Endothelial cell of umbilical vein (primary cell): Measurements from ENCODE around the gene SUSD6. TPM values are rescaled to one million over a fixed set of nuclear protein-coding genes. Genes with fewer than 3 reads are reported as not detected.

Source experiments
- BruUV-seq: library from RNA; stranded (reverse); fragments of 400-500 nt; replicated peaks from 2 replicates; lab custom pipeline; 2021; lab: Mats Ljungman, UMichigan
- CTCF ChIA-PET: fragments of 300-600, 350-600 bp; sonication (Branson Sonifier 250); formaldehyde crosslinking; loops from one replicate; lab custom pipeline; 2021; ENCODE audit warnings: antibody characterized with exemption, inconsistent platforms; lab: Charles Lee
- POLR2A ChIA-PET: fragments of 300-600, 350-600 bp; sonication (Branson Sonifier 250); formaldehyde crosslinking; loops from one replicate; lab custom pipeline; 2021; ENCODE audit warnings: antibody characterized with exemption, inconsistent platforms; lab: Charles Lee
- DNase-seq: peaks from one replicate; pipeline ENCODE4 v3.0.0-alpha.2; 2011; ENCODE audit warnings: low read depth, low spot score
- FAIRE-seq: peaks from 2 replicates; lab custom pipeline; 2011; peaks lifted over from hg19 to GRCh38; lab: Jason Lieb, UNC
- H2AFZ ChIP-seq: 2 replicates; pipeline ENCODE4 v1.6.0; 2012; ENCODE audit warnings: low read depth, low read length, control low read depth, inconsistent platforms
- H3K27ac ChIP-seq: 2 replicates; pipeline ENCODE4 v1.5.1; 2011; ENCODE audit warnings: low read depth, mild to moderate bottlenecking, control low read depth, low read length, moderate library complexity; ENCODE audit not compliant: insufficient read depth
- H3K27me3 ChIP-seq, 2 experiments: 2 replicates each; pipeline versions ENCODE4 v1.6.0 to v1.6.1; 2011; ENCODE audit warnings: low read length in 2 of 2, mixed read lengths in 1 of 2; ENCODE audit not compliant: control insufficient read depth in 2 of 2, insufficient read depth in 2 of 2
- H3K36me3 ChIP-seq, 2 experiments: 2 replicates in 1 of 2; 3 replicates in 1 of 2; pipeline ENCODE4 v1.5.1; 2011; ENCODE audit warnings: low read length in 2 of 2, mild to moderate bottlenecking in 1 of 2, moderate library complexity in 1 of 2; ENCODE audit not compliant: control insufficient read depth in 2 of 2, insufficient read depth in 2 of 2; ENCODE audit errors: extremely low read depth in 1 of 2
- H3K4me1 ChIP-seq: 3 replicates; pipeline ENCODE4 v1.5.1; 2011; ENCODE audit warnings: mild to moderate bottlenecking, low read length; ENCODE audit not compliant: control insufficient read depth, insufficient read depth; ENCODE audit errors: extremely low read depth
- H3K4me2 ChIP-seq: 2 replicates; pipeline ENCODE4 v1.6.1; 2011; ENCODE audit warnings: low read length, control low read depth, mixed read lengths; ENCODE audit not compliant: insufficient read depth
- H3K4me3 ChIP-seq, 3 experiments: fragments of 200-600 bp in 1 of 3; sonication (generic), shearing (Covaris generic) in 1 of 3; replicated peaks in 1 of 3; 2 replicates each; pipeline ENCODE4 v1.5.1; 2011 to 2016; ENCODE audit warnings: control low read depth in 3 of 3, low read length in 3 of 3, mild to moderate bottlenecking in 2 of 3, inconsistent platforms in 1 of 3, low read depth in 1 of 3, moderate library complexity in 1 of 3; ENCODE audit not compliant: insufficient read depth in 1 of 3
- H3K79me2 ChIP-seq: 2 replicates; pipeline ENCODE4 v1.6.0; 2012; ENCODE audit warnings: low read length, inconsistent platforms; ENCODE audit not compliant: control insufficient read depth, insufficient read depth
- H3K9ac ChIP-seq: replicated peaks from 2 replicates; pipeline ENCODE3; 2011; ENCODE audit warnings: low read length, control low read depth; ENCODE audit not compliant: insufficient read depth; ENCODE audit errors: extremely low read depth
- H3K9me1 ChIP-seq: replicated peaks from 3 replicates; pipeline ENCODE4 v1.6.0; 2011; ENCODE audit warnings: mild to moderate bottlenecking, low read length; ENCODE audit not compliant: control insufficient read depth, insufficient read depth; ENCODE audit errors: extremely low read depth
- H3K9me3 ChIP-seq: replicated peaks from 2 replicates; pipeline ENCODE4 v1.5.1; 2012; ENCODE audit warnings: low read length, inconsistent platforms; ENCODE audit not compliant: control insufficient read depth, insufficient read depth
- H4K20me1 ChIP-seq: replicated peaks from 2 replicates; pipeline ENCODE3; 2011; ENCODE audit warnings: mild to moderate bottlenecking, low read length; ENCODE audit not compliant: control insufficient read depth, insufficient read depth; ENCODE audit errors: extremely low read depth
- CTCF ChIP-seq, 2 donors: IDR thresholded peaks; 1 replicate in 1 of 2; 2 replicates in 1 of 2; pipeline ENCODE4 v1.5.1; 2011; ENCODE audit warnings: low read length in 2 of 2, mild to moderate bottlenecking in 2 of 2, moderate library complexity in 2 of 2, control low read depth in 1 of 2, inconsistent platforms in 1 of 2, low read depth in 1 of 2; ENCODE audit not compliant: insufficient read depth in 1 of 2; ENCODE audit errors: extremely low read depth in 1 of 2
- EZH2 ChIP-seq: IDR thresholded peaks from 2 replicates; pipeline ENCODE4 v1.6.1; 2012; ENCODE audit warnings: borderline replicate concordance, low read depth, mild to moderate bottlenecking, moderate library complexity, low read length, inconsistent platforms; ENCODE audit not compliant: severe bottlenecking
- FOS ChIP-seq: IDR thresholded peaks from 2 replicates; pipeline ENCODE4 v1.6.1; 2011; ENCODE audit warnings: mild to moderate bottlenecking, low read length, moderate library complexity, borderline replicate concordance; ENCODE audit not compliant: insufficient read depth
- GATA2 ChIP-seq: IDR thresholded peaks from 2 replicates; pipeline ENCODE4 v1.7.0; 2011; ENCODE audit warnings: low read depth, mild to moderate bottlenecking, moderate library complexity, mixed read lengths, low read length; ENCODE audit not compliant: insufficient read length, insufficient read depth
- JUN ChIP-seq: IDR thresholded peaks from 2 replicates; pipeline ENCODE4 v1.6.1; 2011; ENCODE audit warnings: borderline replicate concordance, low read depth; ENCODE audit not compliant: insufficient read length, insufficient read depth
- MAX ChIP-seq: IDR thresholded peaks from 2 replicates; pipeline ENCODE4 v1.6.1; 2011; ENCODE audit not compliant: insufficient read depth, insufficient read length
- MYC ChIP-seq: IDR thresholded peaks from one replicate; pipeline ENCODE4 v1.6.1; 2011; ENCODE audit warnings: mild to moderate bottlenecking, low read depth, low read length
- POLR2A ChIP-seq: IDR thresholded peaks from 2 replicates; pipeline ENCODE4 v1.6.1; 2012; ENCODE audit warnings: low read depth, mild to moderate bottlenecking, control low read depth, low read length
- POLR2AphosphoS5 ChIP-seq: IDR thresholded peaks from 2 replicates; pipeline ENCODE4 v1.6.1; 2012; ENCODE audit warnings: low read depth, mild to moderate bottlenecking, control low read depth, low read length, moderate library complexity; ENCODE audit not compliant: insufficient read depth
- dilution Hi-C: fragments of 300-500 bp; cut with MboI; formaldehyde crosslinking; loops from one replicate; pipeline ENCODE4 v1.15.0; 2019; ENCODE audit warnings: low sequenced_read_pairs; ENCODE audit not compliant: extremely low pct_ligation_motif_present
- intact Hi-C: fragments of 100-400 bp; cut with micrococcal nuclease; formaldehyde crosslinking; loops from one replicate; pipeline ENCODE4 v1.10.0; 2022
- polyA plus RNA-seq, 4 experiments: library from polyadenylated mRNA; depleted of rRNA in 3 of 4; stranded (reverse) in 3 of 4; unstranded in 1 of 4; fragments of >200 nt; gene quantifications; 2 replicates each; pipeline versions ENCODE4 v1.2.1 to v1.2.3, GENCODE V29; 2011 to 2012; ENCODE audit warnings: missing spikeins in 1 of 4
- total RNA-seq: library from RNA; stranded (reverse); gene quantifications from 2 replicates; pipeline ENCODE4 v1.2.3, GENCODE V29; 2021

The SUSD6 gene
- total and polyA plus RNA-seq, 2 donors (not counting 3 experiments of a cell fraction or from before 2014, with no cell fraction given) = 13.4 to 19.5 TPM

- H3K9me3 ChIP-seq = no peaks in the 10 kb centered on the region
- no peaks in the 10 kb centered on the region for H4K20me1 ChIP-seq
- no peak overlapping the region for H3K27ac ChIP-seq
- peaks cover 9% of the 10 kb centered on the region for H3K4me1 ChIP-seq
- no peak for TF ChIP-seq POLR2AphosphoS5
- no peak for TF ChIP-seq MYC
- no peak for TF ChIP-seq GATA2
- no peak for TF ChIP-seq CTCF (IDR thresholded peaks at IDR 0.05; ENCODE audit: extremely low read depth in 1 of 2, insufficient read depth in 1 of 2, low read depth in 1 of 2, low read length in 2 of 2)
- no peak for TF ChIP-seq POLR2A
- TF ChIP-seq JUN = no peak
- TF ChIP-seq MAX = no peak
- no peak for TF ChIP-seq EZH2
- no peak for TF ChIP-seq FOS
- DNase-seq = no peak
- ChIA-PET CTCF (no interaction called here), POLR2A (no interaction called here)
- H3K9ac ChIP-seq = no peak overlapping the region
- FAIRE-seq = no peak
- H3K4me2 ChIP-seq = no peak overlapping the region
- no peak overlapping the region for H3K4me3 ChIP-seq
- dilution Hi-C loops (no loop called here), intact Hi-C loops (no loop called here)
- no peak overlapping the region for H2AFZ ChIP-seq
- no TSS peak for BruUV-seq
- no peaks in the 10 kb centered on the region for H3K27me3 ChIP-seq
- no peaks in the 10 kb centered on the region for H3K9me1 ChIP-seq
- no peaks in the 10 kb centered on the region for H3K36me3 ChIP-seq
- H3K79me2 ChIP-seq = no peaks in the 10 kb centered on the region
Observed at GRCh38 chr14:69661194-69661537, 49.8 kb downstream of the SUSD6 start.
